Activated B cell treated with CpG ODN at 0.5 μM for 24 hours (primary cell): ENCODE measurements around the gene SPRY1. TPM values are rescaled to one million over a fixed set of nuclear protein-coding genes. Genes with fewer than 3 reads are reported as not detected.
A peak's percentile ranks its signal among the peaks of the same experiment; 100 is the strongest.

Experiments
- ATAC-seq: fragments of 200-7000 bp; cut with Tn5 transposase; one replicate; pipeline ENCODE4 v1.10.0; 2021; ENCODE audit warnings: low read depth, mild to moderate bottlenecking, moderate library complexity
- CTCF ChIA-PET: fragments of 350-600 bp; sonication (Branson Sonifier 250); formaldehyde crosslinking; loops from one replicate; lab custom pipeline; 2021; ENCODE audit warnings: antibody characterized with exemption; lab: Charles Lee
- POLR2A ChIA-PET: fragments of 350-600 bp; sonication (Branson Sonifier 250); formaldehyde crosslinking; loops from one replicate; lab custom pipeline; 2021; ENCODE audit warnings: antibody characterized with exemption; lab: Charles Lee
- DNase-seq: peaks from one replicate; pipeline ENCODE4 v3.0.0; 2022
- H3K27ac Mint-ChIP-seq: one replicate; pipeline ENCODE4 v1.8.0; 2020; ENCODE audit warnings: mixed read lengths
- H3K27me3 Mint-ChIP-seq: one replicate; pipeline ENCODE4 v1.8.0; 2021; ENCODE audit warnings: mixed read lengths
- H3K36me3 Mint-ChIP-seq: one replicate; pipeline ENCODE4 v1.8.0; 2021; ENCODE audit warnings: low read depth, mixed read lengths
- H3K4me1 Mint-ChIP-seq: one replicate; pipeline ENCODE4 v1.8.0; 2021; ENCODE audit warnings: mixed read lengths
- H3K4me3 Mint-ChIP-seq: one replicate; pipeline ENCODE4 v1.8.0; 2020; ENCODE audit warnings: mild to moderate bottlenecking, mixed read lengths
- H3K9me3 Mint-ChIP-seq: one replicate; pipeline ENCODE4 v1.8.0; 2020; ENCODE audit warnings: mixed read lengths
- CTCF ChIP-seq: fragments of 200-600 bp; IDR thresholded peaks from one replicate; pipeline ENCODE4 v1.8.0; 2022; ENCODE audit warnings: antibody characterized with exemption, mild to moderate bottlenecking
- intact Hi-C: fragments of 100-400 bp; cut with micrococcal nuclease; formaldehyde crosslinking; loops from one replicate; pipeline ENCODE4 v1.15.1; 2024
- total RNA-seq: library from RNA; stranded (reverse); gene quantifications from 2 replicates; pipeline ENCODE4 v1.2.3, GENCODE V29; 2022

SPRY1 gene
- total RNA-seq, 1 donor from 2014 or later: 4.1 TPM

GRCh38 chr4:123386609-123387008 lies 10.0 kb upstream of the SPRY1 start:
- POLR2A ChIA-PET: no interaction called here

GRCh38 chr4:123390846-123391456 lies 5.6 kb upstream of the SPRY1 start:
- intact Hi-C loops: loop anchor here (1.0 to 10.0 kb wide), 5 partner anchors 173 to 931 kb away; no protein-coding TSS in a partner anchor
- DNase-seq (no peak), ATAC-seq (no peak)
- H3K36me3 Mint-ChIP-seq: no peaks in the 10 kb centered on the region
- no peak overlapping the region for H3K27ac Mint-ChIP-seq
- no peaks in the 10 kb centered on the region for H3K9me3 Mint-ChIP-seq
- no peak for TF ChIP-seq CTCF
- H3K4me3 Mint-ChIP-seq: no peak overlapping the region
- H3K27me3 Mint-ChIP-seq: no peaks in the 10 kb centered on the region
- POLR2A ChIA-PET: no interaction called here
- H3K4me1 Mint-ChIP-seq: no peaks in the 10 kb centered on the region
- CTCF ChIA-PET: interaction anchor here (0.7 to 1.8 kb wide), 9 partner anchors 53 to 421 kb away, joined by 3 to 6 read pairs (median 4); no protein-coding TSS in a partner anchor

More at GRCh38 chr4:123386609-123387008, 10.0 kb upstream of the SPRY1 start:
- TF ChIP-seq CTCF: no peak
- peaks cover 1% of the 10 kb centered on the region for H3K27me3 Mint-ChIP-seq
- H3K4me1 Mint-ChIP-seq: no peaks in the 10 kb centered on the region
- intact Hi-C loops: no loop called here
- DNase-seq (no peak), ATAC-seq (no peak)
- no peak overlapping the region for H3K27ac Mint-ChIP-seq
- H3K4me3 Mint-ChIP-seq: no peak overlapping the region
- H3K36me3 Mint-ChIP-seq: no peaks in the 10 kb centered on the region
- CTCF ChIA-PET: interaction anchor here (0.8 to 1.2 kb wide), 2 partner anchors 8 to 179 kb away, joined by 3 read pairs; no protein-coding TSS in a partner anchor
- H3K9me3 Mint-ChIP-seq: no peaks in the 10 kb centered on the region

GRCh38 chr4:123393721-123394120 lies 2.9 kb upstream of the SPRY1 start:
- Mint-ChIP-seq H3K27ac (no peak overlapping the region), H3K36me3 (no peaks in the 10 kb centered on the region), H3K4me3 (no peak overlapping the region), H3K4me1 (peaks cover 13% of the 10 kb centered on the region), H3K9me3 (no peaks in the 10 kb centered on the region), H3K27me3 (peaks cover 4% of the 10 kb centered on the region)
- ChIA-PET POLR2A (no interaction called here), CTCF (interaction anchor here (0.6 to 5.5 kb wide), 3 partner anchors 35 to 267 kb away, joined by 3 to 30 read pairs (median 3); no protein-coding TSS in a partner anchor)
- TF ChIP-seq CTCF: no peak
- intact Hi-C loops: loop anchor here (10.0 kb wide), 1 partner anchor 421 kb away; no protein-coding TSS in a partner anchor
- no peak for ATAC-seq
- DNase-seq: no peak

GRCh38 chr4:123397144-123398065 lies 810 bp downstream of the SPRY1 start:
- Mint-ChIP-seq H3K27me3 (peaks cover 12% of the 10 kb centered on the region), H3K4me1 (peaks cover 32% of the 10 kb centered on the region), H3K9me3 (no peaks in the 10 kb centered on the region), H3K4me3 (peak overlapping the region; percentile 88), H3K27ac (peak overlapping the region; percentile 59), H3K36me3 (peaks cover 2% of the 10 kb centered on the region)
- TF ChIP-seq CTCF: no peak
- ChIA-PET POLR2A (interaction anchor here (0.6 to 1.3 kb wide), 5 partner anchors 13 to 260 kb away, joined by 3 to 5 read pairs (median 4); no protein-coding TSS in a partner anchor), CTCF (interaction anchor here (0.9 to 5.5 kb wide), 4 partner anchors 108 to 295 kb away, joined by 3 to 30 read pairs (median 3); no protein-coding TSS in a partner anchor)
- ATAC-seq (peak; percentile 22), DNase-seq (peak; percentile 43)
- intact Hi-C loops: loop anchor here (1.0 to 10.0 kb wide), 8 partner anchors 21 to 475 kb away; partner anchors contain the start of gene NUDT6
